ENCODE measurements around the gene TRA2A. TPM values are rescaled to one million over a fixed set of nuclear protein-coding genes. Genes with fewer than 3 reads are reported as not detected.

Gene TRA2A
- total and polyA plus RNA-seq, 2 of the 13 experiments (the other 11 are each of a cell fraction or from before 2014, with no cell fraction given), result 39.1 to 41.6 TPM

GRCh38 chr7:23531794-23532489 is at the start of gene TRA2A (continued):
- no peak for TF ChIP-seq SMARCE1 (IDR thresholded peaks at IDR 0.05; ENCODE audit: borderline replicate concordance)
- peak; percentile 95 for TF ChIP-seq NFRKB (IDR thresholded peaks at IDR 0.05)
- TF ChIP-seq, protein P1, sequence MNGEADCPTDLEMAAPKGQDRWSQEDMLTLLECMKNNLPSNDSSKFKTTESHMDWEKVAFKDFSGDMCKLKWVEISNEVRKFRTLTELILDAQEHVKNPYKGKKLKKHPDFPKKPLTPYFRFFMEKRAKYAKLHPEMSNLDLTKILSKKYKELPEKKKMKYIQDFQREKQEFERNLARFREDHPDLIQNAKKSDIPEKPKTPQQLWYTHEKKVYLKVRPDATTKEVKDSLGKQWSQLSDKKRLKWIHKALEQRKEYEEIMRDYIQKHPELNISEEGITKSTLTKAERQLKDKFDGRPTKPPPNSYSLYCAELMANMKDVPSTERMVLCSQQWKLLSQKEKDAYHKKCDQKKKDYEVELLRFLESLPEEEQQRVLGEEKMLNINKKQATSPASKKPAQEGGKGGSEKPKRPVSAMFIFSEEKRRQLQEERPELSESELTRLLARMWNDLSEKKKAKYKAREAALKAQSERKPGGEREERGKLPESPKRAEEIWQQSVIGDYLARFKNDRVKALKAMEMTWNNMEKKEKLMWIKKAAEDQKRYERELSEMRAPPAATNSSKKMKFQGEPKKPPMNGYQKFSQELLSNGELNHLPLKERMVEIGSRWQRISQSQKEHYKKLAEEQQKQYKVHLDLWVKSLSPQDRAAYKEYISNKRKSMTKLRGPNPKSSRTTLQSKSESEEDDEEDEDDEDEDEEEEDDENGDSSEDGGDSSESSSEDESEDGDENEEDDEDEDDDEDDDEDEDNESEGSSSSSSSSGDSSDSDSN (CRISPR knock-in tag; IDR thresholded peaks at IDR 0.05), result peak; percentile 78
- peak; percentile 94 for TF ChIP-seq ZNF777 (CRISPR knock-in tag; IDR thresholded peaks at IDR 0.05)
- TF ChIP-seq HES4 (CRISPR knock-in tag; IDR thresholded peaks at IDR 0.05; ENCODE audit: borderline replicate concordance), result no peak
- TF ChIP-seq ZNF616 (CRISPR knock-in tag; IDR thresholded peaks at IDR 0.05; ENCODE audit: low read depth), result no peak; the same call in 1 of the 2 replicates
- TF ChIP-seq CBX1 (IDR thresholded peaks at IDR 0.05; ENCODE audit: low read depth), result peak; percentile 48
- TF ChIP-seq ELF1 (CRISPR knock-in tag; IDR thresholded peaks at IDR 0.05), result no peak; the same call in 1 of the 2 replicates
- TF ChIP-seq IKZF5 (CRISPR knock-in tag; IDR thresholded peaks at IDR 0.05), result no peak
- TF ChIP-seq, protein P2, sequence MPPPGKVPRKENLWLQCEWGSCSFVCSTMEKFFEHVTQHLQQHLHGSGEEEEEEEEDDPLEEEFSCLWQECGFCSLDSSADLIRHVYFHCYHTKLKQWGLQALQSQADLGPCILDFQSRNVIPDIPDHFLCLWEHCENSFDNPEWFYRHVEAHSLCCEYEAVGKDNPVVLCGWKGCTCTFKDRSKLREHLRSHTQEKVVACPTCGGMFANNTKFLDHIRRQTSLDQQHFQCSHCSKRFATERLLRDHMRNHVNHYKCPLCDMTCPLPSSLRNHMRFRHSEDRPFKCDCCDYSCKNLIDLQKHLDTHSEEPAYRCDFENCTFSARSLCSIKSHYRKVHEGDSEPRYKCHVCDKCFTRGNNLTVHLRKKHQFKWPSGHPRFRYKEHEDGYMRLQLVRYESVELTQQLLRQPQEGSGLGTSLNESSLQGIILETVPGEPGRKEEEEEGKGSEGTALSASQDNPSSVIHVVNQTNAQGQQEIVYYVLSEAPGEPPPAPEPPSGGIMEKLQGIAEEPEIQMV (CRISPR knock-in tag; IDR thresholded peaks at IDR 0.05; ENCODE audit: low read depth), result peak; percentile 79
- TF ChIP-seq, protein P3, sequence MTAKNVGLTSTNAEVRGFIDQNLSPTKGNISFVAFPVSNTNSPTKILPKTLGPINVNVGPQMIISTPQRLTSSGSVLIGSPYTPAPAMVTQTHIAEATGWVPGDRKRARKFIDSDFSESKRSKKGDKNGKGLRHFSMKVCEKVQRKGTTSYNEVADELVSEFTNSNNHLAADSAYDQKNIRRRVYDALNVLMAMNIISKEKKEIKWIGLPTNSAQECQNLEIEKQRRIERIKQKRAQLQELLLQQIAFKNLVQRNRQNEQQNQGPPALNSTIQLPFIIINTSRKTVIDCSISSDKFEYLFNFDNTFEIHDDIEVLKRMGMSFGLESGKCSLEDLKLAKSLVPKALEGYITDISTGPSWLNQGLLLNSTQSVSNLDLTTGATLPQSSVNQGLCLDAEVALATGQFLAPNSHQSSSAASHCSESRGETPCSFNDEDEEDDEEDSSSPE (CRISPR knock-in tag; IDR thresholded peaks at IDR 0.05), result peak; percentile 76
- TF ChIP-seq NCOA1 (CRISPR knock-in tag; IDR thresholded peaks at IDR 0.05), result no peak
- TF ChIP-seq TBP (CRISPR knock-in tag; IDR thresholded peaks at IDR 0.05), result peak; percentile 32; the same call in 1 of the 2 replicates
- TF ChIP-seq ZSCAN12 (CRISPR knock-in tag; IDR thresholded peaks at IDR 0.05), result peak; percentile 63; the same call in 1 of the 2 replicates
- peak; percentile 94 for TF ChIP-seq POGZ (CRISPR knock-in tag; IDR thresholded peaks at IDR 0.05)
- no peak for TF ChIP-seq NBN (conservative IDR thresholded peaks at IDR 0.05)
- TF ChIP-seq HIVEP1 (CRISPR knock-in tag; IDR thresholded peaks at IDR 0.05), result peak; percentile 48; the same call in 1 of the 2 replicates
- TF ChIP-seq NFIB (CRISPR knock-in tag; IDR thresholded peaks at IDR 0.05; ENCODE audit: borderline replicate concordance), result no peak
- TF ChIP-seq ZNF615 (CRISPR knock-in tag; IDR thresholded peaks at IDR 0.05; ENCODE audit: borderline replicate concordance), result no peak
- TF ChIP-seq TRIM22 (IDR thresholded peaks at IDR 0.05), result no peak
- TF ChIP-seq, protein P4, sequence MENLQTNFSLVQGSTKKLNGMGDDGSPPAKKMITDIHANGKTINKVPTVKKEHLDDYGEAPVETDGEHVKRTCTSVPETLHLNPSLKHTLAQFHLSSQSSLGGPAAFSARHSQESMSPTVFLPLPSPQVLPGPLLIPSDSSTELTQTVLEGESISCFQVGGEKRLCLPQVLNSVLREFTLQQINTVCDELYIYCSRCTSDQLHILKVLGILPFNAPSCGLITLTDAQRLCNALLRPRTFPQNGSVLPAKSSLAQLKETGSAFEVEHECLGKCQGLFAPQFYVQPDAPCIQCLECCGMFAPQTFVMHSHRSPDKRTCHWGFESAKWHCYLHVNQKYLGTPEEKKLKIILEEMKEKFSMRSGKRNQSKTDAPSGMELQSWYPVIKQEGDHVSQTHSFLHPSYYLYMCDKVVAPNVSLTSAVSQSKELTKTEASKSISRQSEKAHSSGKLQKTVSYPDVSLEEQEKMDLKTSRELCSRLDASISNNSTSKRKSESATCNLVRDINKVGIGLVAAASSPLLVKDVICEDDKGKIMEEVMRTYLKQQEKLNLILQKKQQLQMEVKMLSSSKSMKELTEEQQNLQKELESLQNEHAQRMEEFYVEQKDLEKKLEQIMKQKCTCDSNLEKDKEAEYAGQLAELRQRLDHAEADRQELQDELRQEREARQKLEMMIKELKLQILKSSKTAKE (CRISPR knock-in tag; IDR thresholded peaks at IDR 0.05; ENCODE audit: borderline replicate concordance), result no peak

Measured in HepG2 (cell line).